NCI-H2196 (cell line): ENCODE results near the gene PLEKHO2.

ENCODE experiments used
- DNase-seq: peaks from one replicate; lab custom pipeline; 2025; ENCODE audit not compliant: unreplicated experiment; lab: John Stamatoyannopoulos, UW

The PLEKHO2 gene

DNA sequence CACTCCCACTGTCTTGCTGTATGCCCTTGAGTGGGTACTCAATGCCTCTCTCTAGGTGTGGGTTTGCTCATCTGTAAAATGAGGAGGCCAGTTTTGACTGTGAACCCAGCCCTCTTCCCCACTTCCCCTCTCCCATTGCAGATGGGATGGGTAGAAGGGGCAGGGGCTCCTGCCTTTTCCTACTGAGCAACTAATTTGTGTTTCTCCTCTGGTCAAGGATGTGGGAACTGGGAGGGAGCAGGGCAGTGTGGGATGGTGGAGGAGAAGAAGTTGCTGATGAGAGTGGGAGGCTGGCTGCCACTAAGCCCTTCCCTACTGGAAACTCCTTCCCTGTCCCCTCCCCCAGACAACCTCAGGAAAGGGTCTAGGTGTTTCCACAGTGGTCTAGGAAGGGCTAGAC is 49.8 kb downstream of the PLEKHO2 start:
- DNase-seq: no peak

GRCh38 chr15:64892847-64893403 is 51.2 kb downstream of the PLEKHO2 start:
- DNase-seq: no peak

DNA sequence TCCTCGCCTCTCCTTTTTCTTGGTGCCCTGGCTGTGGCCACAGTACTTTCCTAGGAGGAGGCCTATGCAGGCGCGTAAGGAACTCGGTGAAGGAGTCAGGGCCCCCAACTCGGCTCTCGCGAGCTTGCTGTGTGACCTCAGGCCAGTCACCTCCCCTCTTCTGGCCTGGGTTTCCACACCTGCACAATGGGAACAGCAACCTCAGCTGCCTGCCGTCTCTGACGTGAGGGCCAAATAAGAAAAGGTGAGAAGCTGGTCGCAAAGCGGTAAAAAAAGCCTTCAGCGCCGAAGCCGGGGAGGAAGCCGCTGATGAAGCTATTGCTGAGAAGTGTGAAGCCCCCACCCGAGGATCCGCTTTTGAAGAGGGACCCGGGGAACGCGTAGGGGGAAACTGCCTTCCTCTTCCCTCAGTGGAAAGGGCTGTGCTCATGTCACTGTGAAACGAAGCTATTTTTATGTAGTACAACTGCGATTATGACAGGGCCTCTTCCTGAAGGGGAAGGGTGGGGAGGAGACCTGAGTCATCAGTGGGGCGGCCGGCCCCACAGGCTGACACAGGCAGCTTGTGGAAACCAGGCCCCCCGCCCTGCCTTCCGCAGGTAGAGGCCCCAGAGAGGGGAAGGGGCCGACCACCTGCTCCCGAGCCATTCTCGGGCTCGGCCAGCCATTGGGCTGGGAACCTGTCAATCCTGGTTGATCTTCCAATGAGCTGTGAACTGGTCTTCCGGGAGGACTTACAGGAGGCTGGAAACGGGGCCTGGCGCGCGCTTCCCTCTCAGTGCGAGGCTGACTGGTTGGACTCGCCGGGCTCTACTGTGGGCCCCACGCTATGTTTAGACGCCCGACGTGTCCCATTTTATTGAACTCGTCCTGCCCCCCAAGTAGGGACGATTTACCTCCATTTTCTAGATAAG is 52.0 kb downstream of the PLEKHO2 start:
- no peak for DNase-seq

DNA sequence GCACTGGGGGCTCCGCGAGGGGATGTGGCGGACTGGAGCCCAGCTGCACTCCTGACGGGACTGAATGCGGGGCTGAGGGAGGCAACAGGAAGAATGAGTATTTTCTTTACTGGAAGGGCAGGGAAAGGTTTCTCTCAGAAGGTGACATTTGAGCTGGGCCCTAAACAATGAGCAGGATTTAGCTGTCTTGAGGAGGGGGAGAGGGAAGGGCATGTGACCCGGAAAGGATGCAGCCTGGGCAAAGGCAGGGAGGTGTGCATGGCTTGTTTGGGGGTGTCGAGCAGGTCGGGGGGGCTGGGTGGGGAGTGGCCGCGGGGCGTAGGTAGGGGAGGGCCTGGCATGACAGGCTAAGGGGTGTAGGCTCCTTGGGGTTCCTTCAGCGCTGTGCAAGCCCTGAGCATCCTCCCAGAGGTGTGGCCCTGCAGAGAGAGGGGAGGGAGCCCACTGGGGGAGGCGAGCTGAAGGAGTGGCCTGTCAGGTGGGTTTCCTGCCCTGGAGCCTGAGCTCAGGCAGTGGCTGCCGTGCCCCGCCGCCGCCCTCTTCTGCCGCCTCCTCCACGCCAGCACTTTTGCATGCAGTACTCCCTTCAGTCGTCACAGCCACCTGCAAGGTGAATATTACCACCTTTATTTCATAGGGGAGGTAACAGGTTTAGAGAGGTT is 52.8 kb downstream of the PLEKHO2 start:
- DNase-seq: no peak

DNA sequence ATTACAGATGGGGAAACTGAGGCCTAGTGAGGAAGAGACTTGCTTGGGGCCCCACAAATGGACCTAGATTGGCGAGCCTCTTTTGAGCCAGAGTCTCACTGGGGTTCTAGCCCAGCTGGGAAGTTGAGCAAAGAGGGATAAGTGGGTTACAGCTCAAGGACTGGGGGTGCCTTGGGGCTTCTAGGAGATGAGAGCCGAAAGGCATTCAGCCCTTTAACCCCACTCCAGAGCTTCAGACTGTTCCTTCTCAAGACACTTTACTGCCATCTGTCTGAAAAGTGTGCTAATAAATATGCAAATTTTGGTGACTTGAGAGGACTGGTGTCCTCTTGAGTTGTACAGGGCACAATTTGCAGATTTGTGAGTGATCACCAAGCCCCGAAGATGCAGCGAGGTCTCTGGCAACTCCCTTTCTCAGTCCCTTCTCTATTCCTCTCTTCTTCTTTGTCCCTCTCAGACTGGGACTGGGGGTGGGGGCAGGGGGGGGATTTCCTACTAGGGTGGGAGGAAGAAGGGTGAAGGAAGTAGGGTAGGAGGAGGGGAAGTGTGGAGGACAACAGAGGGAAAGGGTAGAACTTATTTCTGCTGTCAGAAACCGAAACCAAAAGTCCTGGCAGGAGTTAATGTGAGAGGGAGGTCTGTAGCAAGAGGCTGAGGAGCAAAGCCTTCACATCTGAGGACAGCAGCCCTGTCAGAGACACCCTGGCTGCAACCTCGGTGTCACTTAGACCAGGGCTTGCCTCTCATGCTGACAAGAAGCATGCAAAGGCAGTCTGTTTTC is 53.8 kb downstream of the PLEKHO2 start:
- DNase-seq: no peak

DNA sequence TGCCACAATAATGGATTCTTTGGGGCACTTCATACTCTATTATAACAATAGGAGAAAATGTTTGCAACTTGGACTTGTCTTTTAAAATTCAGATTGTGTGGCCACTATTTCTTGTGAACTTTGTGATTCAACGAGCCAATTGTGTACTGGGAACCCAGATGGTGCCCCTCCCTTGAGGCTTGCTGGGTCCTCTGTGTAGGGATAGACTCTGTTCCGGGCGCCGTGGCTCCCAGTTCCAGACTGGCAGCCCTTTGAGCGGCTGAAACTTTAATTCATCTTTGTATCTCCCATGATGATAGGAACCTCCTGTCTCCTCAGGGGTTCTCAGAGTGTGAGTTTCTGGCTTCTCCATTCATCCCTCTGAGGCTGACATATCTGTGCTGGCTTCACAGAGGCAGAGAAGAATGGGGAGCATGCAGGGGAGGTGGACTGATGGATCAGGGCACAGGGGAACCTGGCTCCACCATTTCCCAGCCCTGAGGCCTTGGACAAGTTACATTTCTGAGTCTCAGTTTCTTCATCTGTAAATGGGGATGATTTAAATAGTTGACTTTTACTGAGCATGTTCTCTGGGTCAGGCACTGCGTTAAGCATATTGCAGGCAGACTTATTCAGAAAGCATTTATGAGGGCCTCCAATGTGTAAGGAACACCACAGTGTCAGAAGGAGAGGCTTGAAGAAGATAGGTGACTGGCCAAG is 54.8 kb downstream of the PLEKHO2 start:
- no peak for DNase-seq

- no peak for DNase-seq
Measured at GRCh38 chr15:64897345-64897985, 55.8 kb downstream of the PLEKHO2 start.

DNA sequence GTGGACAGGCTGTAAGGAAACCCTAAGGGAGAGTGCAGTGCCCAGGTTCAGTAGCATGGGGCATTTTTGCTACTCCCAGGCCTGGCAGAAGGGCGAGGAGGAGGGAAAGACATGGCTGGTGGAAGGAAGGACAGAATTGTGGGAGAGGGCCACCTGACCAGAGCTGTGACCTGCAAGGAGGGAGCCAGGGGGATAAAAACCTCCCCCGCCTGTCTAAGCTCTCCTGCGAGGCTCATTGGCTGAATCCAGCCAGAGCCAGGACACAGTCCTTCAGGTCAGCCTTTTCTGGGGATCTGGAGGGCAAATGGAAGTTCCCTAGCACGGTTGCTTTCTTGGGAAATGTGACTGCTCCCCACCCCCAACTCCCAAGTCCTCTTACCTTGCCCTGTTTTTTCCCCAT is 56.7 kb downstream of the PLEKHO2 start:
- DNase-seq: no peak

- DNase-seq: no peak
Measured at GRCh38 chr15:64901141-64901540, 59.4 kb downstream of the PLEKHO2 start.

DNA sequence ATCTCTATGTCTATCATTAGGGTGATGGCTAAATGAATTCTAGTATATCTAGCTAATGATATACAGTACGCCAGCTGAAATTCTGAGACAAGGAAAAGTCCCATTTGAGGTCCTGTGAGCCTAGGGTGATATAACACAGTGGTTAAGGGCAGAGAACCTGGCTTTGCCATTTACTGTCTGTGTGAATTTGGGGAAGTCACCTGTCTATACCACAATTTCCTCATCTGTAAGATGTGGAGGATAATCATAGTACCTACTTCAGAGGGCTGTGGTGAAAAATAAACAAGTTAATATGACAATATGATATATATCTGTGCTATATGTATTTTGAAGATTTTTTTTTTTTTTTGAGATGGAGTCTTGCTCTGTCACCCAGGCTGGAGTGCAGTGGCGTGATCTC is 60.2 kb downstream of the PLEKHO2 start:
- DNase-seq: no peak

DNA sequence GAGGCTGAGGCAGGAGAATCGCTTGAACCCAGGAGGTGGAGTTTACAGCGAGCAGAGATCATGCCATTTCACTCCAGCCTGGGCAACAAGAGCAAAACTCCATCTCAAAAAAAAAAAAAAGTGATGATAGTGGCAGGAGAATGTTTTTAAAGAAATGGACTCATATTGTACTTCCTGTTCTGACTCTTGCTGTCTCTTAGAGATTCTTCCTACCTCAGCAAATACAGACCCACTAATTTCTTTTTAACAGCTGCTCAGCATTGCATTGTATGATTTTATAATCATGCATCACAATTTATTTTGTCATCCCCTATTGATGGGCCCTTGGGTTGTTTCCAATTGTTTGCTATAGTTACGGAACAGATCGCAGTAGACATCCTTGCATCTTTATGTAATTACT is 61.1 kb downstream of the PLEKHO2 start:
- DNase-seq: no peak

DNA sequence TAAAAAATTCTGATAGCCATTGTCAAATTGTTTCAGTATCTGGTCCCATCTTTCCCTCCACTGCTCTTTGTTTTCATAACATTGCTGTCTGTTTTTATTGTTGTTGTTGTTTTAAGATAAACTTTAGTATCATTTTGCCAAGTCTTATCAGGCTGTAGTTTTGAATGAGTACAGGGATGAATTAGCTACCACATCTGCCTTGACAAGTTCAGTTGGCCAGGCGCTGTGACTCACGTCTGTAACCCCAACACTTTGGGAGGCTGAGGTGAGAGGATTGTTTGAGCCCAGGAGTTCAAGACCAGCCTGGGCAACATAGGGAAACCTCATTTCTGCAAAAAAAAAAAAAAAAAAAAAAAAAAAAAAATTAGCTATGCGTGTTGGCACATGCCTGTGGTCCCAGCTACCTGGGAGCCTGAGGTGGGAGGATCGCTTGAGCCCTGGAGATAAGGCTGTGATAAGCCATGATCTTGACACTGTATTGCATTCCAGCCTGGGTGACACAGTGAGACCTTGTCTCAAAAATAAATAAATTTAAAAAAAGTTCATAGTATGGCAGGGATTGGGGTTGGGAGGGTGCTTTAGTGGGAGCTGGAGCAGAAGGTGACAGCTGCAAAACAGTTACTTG is 61.7 kb downstream of the PLEKHO2 start:
- no peak for DNase-seq

GRCh38 chr15:64904189-64904588 is 62.5 kb downstream of the PLEKHO2 start:
- DNase-seq: no peak

DNA sequence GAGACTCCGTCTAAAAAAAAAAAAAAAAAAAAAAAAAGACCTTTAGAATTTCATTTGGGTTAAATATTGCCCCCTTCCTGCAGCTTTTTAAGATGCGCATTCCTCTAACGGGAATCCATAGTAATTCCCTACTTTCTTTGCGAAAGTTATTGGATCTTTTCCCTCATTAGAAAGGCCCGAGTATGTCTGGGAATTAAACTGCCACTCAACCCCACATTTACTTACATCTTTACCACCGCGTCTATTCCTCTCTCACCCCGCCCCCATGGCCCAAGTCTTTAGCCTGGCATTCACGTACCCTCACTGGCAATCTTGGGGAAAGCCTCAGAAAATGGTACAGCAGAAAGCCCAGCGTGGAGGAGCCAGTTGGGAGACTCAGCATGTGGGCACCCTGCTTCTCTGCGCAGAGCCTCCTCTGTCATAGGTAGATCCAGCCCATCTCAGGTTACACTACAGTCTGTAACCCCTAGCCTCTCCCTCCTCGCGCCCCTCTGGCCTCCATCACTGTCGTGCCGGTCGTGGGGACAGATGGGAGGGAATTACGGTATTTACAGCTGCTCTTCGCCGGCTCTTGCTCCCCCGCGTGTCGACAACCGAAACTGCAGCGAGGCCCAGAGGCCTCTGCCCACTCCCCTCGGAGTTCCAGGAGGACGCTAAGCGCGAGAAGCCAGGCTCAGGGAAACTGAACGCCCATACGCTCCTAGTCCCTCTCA is 63.6 kb downstream of the PLEKHO2 start:
- no peak for DNase-seq

GRCh38 chr15:64905941-64906340 is 64.2 kb downstream of the PLEKHO2 start:
- DNase-seq: no peak

GRCh38 chr15:64906402-64906801 is 64.7 kb downstream of the PLEKHO2 start:
- DNase-seq: no peak

- no peak for DNase-seq
Measured at GRCh38 chr15:64907991-64908390, 66.3 kb downstream of the PLEKHO2 start.

GRCh38 chr15:64909546-64909945 is 67.8 kb downstream of the PLEKHO2 start:
- no peak for DNase-seq
